Heart left ventricle (tissue), 16 donors: ENCODE results near the gene TENT4B. TPM values are rescaled to one million over a fixed set of nuclear protein-coding genes. Genes with fewer than 3 reads are reported as not detected.

ENCODE experiments used
- ATAC-seq, 4 donors: fragments of 200-7000 bp; cut with Tn5 transposase; one replicate each; pipeline ENCODE4 v1.9.1; 2020 to 2022; ENCODE audit warnings: moderate library complexity in 4 of 4, mild to moderate bottlenecking in 3 of 4, moderate number of reproducible peaks in 1 of 4
- DNase-seq, 5 donors: peaks; one replicate each; pipeline ENCODE4 v3.0.0-alpha.2; 2020
- H3K27ac ChIP-seq, 12 donors: fragments of 200-600 bp; sonication (generic) in 4 of 12; one replicate each; pipeline versions ENCODE4 v1.5.0 to v1.8.0; 2016 to 2022; ENCODE audit warnings: mild to moderate bottlenecking in 2 of 12
- H3K27me3 ChIP-seq, 9 donors: fragments of 200-600 bp; sonication (generic) in 2 of 9; one replicate each; pipeline versions ENCODE4 v1.5.1 to v1.8.0; 2016 to 2022; ENCODE audit warnings: mild to moderate bottlenecking in 3 of 9
- H3K36me3 ChIP-seq, 9 donors: fragments of 200-600 bp; sonication (generic) in 2 of 9; one replicate each; pipeline versions ENCODE4 v1.5.0 to v1.8.0; 2018 to 2022; ENCODE audit warnings: mild to moderate bottlenecking in 2 of 9
- H3K4me1 ChIP-seq, 12 donors: fragments of 200-600 bp; sonication (generic) in 4 of 12; one replicate each; pipeline versions ENCODE4 v1.5.0 to v1.8.0; 2016 to 2022; ENCODE audit warnings: mild to moderate bottlenecking in 3 of 12
- H3K4me3 ChIP-seq, 12 donors: fragments of 200-600 bp; sonication (generic) in 4 of 12; one replicate each; pipeline versions ENCODE4 v1.5.0 to v1.8.0; 2017 to 2022; ENCODE audit warnings: mild to moderate bottlenecking in 9 of 12, moderate library complexity in 4 of 12
- H3K9me3 ChIP-seq, 12 donors: fragments of 200-600 bp; sonication (generic) in 4 of 12; one replicate each; pipeline versions ENCODE4 v1.5.0 to v1.8.0; 2016 to 2022; ENCODE audit warnings: mild to moderate bottlenecking in 1 of 12
- CTCF ChIP-seq, 12 donors: fragments of 200-600 bp; sonication (generic) in 4 of 12; IDR thresholded peaks; one replicate each; pipeline versions ENCODE4 v1.5.0 to v1.8.0; 2018 to 2022; ENCODE audit warnings: antibody characterized with exemption in 12 of 12, mild to moderate bottlenecking in 5 of 12
- POLR2A ChIP-seq, 2 donors: fragments of 450-650 bp; IDR thresholded peaks; one replicate each; pipeline ENCODE4 v1.6.1; 2017; ENCODE audit warnings: antibody characterized with exemption in 2 of 2, mild to moderate bottlenecking in 2 of 2, moderate library complexity in 2 of 2
- WGBS, 4 donors: extraction: QIAGEN DNeasy Blood & Tissue Kit in 2 of 4; methylation state at CpG; one replicate each; pipeline versions ENCODE4 v1.1.5 to v1.1.7; 2013 to 2018; 5-methylcytosine and 5-hydroxymethylcytosine counted together
- intact Hi-C, 10 donors: fragments of 100-400 bp; cut with DNase I; formaldehyde crosslinking; loops; one replicate each; pipeline versions ENCODE4 v1.11.1 to v1.14.2; 2022
- polyA plus RNA-seq, 2 donors: library from polyadenylated mRNA; stranded (reverse); fragments of 200-250 nt; gene quantifications; one replicate each; pipeline ENCODE4 v1.2.3, GENCODE V29; 2013
- total RNA-seq, 9 donors: library from RNA; depleted of rRNA in 2 of 9; stranded (reverse); fragments of >200 nt in 2 of 9; fragmentation: NEBNext Ultra II Directional in 3 of 9; extraction: Animal tissue kit (Norgen Biotek cat#: 25700) in 3 of 9; gene quantifications; one replicate each; pipeline versions ENCODE4 v1.1.0 to v1.2.4, GENCODE V29; 2016 to 2023
- donor health status: ischemic (EF 13 %, LVEDD 7.1; RV severe dilation, severe dysfunction).
- donor health status: healthy with polysubstance abuse.
- donor health status: DM: no; HTN: yes; CAD: no.
- donor health status: DM: no; HTN: no; CAD: no.
- donor health status: ischemic (EF 25% LVEDD 6.9; RV normal size, moderate dysfunction).
- donor health status: ischemic (EF 25% LVEDD 5.7; RV mildly dilated, moderate dysfunction).
- donor health status: healthy.
- donor health status: DM: yes; HTN: yes; CAD: no.
- donor health status: ischemic (EF 35%, LVEDD 5.7; RV mildly dilated, moderate dysfunction).
- donor health status: nonischemic (EF 11% LVEDD 7.7; RV severe dilation, severe dysfunction).
- donor health status: DM: yes; HTN: yes; CAD: no.
- donor health status: PGD.
- donor health status: ischemic (EF 29% LVEDD 5.4; RV normal size, mild dysfunction).
- donor health status: nonischemic (EF 23%, LVEDD 6.1; RV moderate dilation, normal function).

The TENT4B gene
- total and polyA plus RNA-seq, 11 donors, result 2.2 to 8.8 (median 6.5) TPM

DNA sequence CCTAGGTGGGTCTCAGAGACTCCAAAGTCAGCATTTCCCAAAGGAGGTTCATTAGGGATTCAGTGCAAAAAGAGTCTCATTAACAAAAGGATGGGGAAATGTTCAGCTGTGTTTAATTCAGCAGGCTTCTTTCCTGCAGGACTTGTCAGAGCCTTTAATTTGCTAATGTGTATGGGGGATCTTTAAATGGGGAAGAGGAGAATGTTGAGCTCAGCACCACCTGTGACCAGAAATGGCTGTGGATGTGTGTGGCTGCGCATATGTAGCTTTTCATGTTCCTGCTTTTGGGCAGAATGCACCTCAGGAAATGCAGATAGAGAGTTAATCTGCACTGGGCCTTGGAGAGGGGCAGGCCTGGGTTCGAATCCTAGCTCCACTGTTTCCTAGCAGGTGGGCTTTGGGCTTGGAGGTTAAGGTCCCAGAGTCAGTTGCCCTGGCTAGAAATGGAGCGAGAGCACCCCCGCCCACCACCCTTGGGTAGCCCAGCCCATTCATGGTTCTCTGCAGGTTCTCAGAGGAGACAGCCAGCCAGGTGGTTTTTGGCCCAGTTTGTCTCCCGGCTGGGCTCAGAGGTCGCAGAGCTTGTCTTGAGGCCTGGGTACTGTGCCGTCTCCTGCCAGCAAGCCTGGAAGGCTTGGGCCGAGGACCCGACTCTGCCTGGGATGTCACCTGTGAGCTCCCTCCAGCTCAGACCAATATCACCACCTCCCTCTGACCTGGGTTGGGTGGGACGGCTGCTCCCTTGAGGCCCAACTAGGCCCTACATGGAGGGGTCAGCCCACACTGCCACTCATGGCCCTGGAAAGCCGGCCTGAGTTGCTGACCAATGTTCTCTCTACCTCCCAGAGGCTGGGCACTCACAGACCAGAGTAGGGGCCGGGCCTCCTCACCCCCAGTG, 122.6 kb downstream of the TENT4B start:
- 84 to 86% (median 85%) methylated on average over 11 to 12 of the region's 12 CpGs for WGBS, 4 donors
- Histone ChIP-seq H3K9me3 (peaks cover 0 to 4% (median 0%) of the 10 kb centered on the region in 12 donors), H3K27ac (peak overlapping the region in 3 of 12 donors; percentile 42 to 95 (median 63)), H3K36me3 (no peaks in the 10 kb centered on the region), H3K4me3 (peak overlapping the region in 6 of 12 donors; percentile 31 to 64 (median 40)), H3K27me3 (no peaks in the 10 kb centered on the region), H3K4me1 (peaks cover 0 to 90% (median 0%) of the 10 kb centered on the region in 12 donors)
- no peak for TF ChIP-seq POLR2A (IDR thresholded peaks at IDR 0.05)
- no peak for TF ChIP-seq CTCF (IDR thresholded peaks at IDR 0.05)
- ATAC-seq, result no peak
- intact Hi-C loops, result no loop called here
- peak in 2 of 5 donors; percentile 16 to 57 for DNase-seq

- no peaks in the 10 kb centered on the region for H3K27me3 ChIP-seq
- TF ChIP-seq CTCF (IDR thresholded peaks at IDR 0.05) (no peak), POLR2A (IDR thresholded peaks at IDR 0.05) (no peak)
- ATAC-seq (no peak), DNase-seq (peak in 2 of 5 donors; percentile 9 to 14)
- WGBS, 4 donors, result 90 to 100% (median 98%) methylated on average over 2 of the region's 2 CpGs
- H3K36me3 ChIP-seq, result no peaks in the 10 kb centered on the region
- intact Hi-C loops, result no loop called here
- peaks cover 0 to 90% (median 0%) of the 10 kb centered on the region in 12 donors for H3K4me1 ChIP-seq
- H3K4me3 ChIP-seq, result peak overlapping the region in 1 of 12 donors; percentile 64
- H3K27ac ChIP-seq, result peak overlapping the region in 1 of 12 donors; percentile 95
- peaks cover 0 to 7% (median 0%) of the 10 kb centered on the region in 12 donors for H3K9me3 ChIP-seq
These were observed 123.2 kb downstream of the TENT4B start for GRCh38 chr16:50276326-50276640.

DNA sequence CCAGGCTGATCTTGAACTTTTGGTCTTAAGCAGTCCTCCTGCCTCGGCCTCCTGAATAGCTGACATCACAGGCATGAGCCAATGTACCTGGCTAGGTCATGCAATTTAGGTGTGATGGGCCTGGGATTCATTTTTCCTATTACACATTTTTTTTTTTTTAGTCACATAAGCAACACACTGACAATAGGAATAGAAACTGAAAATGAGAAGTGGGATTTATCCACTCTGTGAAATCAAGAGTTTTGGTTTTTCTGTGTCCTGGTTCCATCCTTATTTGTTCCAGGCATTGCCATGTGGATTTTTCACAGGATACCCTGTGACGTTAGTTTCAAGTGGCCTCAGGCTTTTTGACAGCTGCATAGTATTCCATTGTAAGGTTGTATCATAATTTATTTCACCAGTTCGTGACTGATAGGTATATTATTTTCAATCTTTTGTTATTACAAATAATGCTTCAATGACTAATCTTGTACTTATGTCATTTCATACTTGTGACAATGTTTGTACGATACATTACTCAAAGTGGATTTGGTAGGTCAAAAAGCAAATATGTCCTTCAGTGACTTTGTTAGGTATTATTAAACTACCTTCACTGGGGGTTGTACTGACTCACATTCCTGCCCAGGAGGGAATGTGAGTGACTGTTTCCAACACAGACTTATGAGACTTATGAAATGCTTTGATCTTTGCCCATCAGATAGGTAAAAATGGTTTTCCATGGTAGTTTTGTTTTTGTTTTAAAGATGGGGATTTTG, 123.9 kb downstream of the TENT4B start:
- Histone ChIP-seq H3K9me3 (peaks cover 0 to 7% (median 0%) of the 10 kb centered on the region in 12 donors), H3K27me3 (no peaks in the 10 kb centered on the region), H3K4me1 (peaks cover 0 to 91% (median 4%) of the 10 kb centered on the region in 12 donors), H3K27ac (peak overlapping the region in 1 of 12 donors; percentile 95), H3K36me3 (no peaks in the 10 kb centered on the region), H3K4me3 (peak overlapping the region in 1 of 12 donors; percentile 64)
- TF ChIP-seq POLR2A (IDR thresholded peaks at IDR 0.05), result no peak
- DNase-seq, result no peak
- intact Hi-C loops, result no loop called here
- no peak for ATAC-seq
- WGBS, 4 donors, result 91 to 94% (median 93%) methylated on average over 4 of the region's 4 CpGs

- ATAC-seq (no peak), DNase-seq (no peak)
- H3K4me1 ChIP-seq, result peaks cover 0 to 91% (median 5%) of the 10 kb centered on the region in 12 donors
- no peaks in the 10 kb centered on the region for H3K36me3 ChIP-seq
- 62 to 92% (median 73%) methylated on average over 3 of the region's 3 CpGs for WGBS, 4 donors
- intact Hi-C loops, result no loop called here
- H3K9me3 ChIP-seq, result peaks cover 0 to 7% (median 0%) of the 10 kb centered on the region in 12 donors
- peak overlapping the region in 1 of 12 donors; percentile 95 for H3K27ac ChIP-seq
- no peak for TF ChIP-seq CTCF (IDR thresholded peaks at IDR 0.05)
- H3K4me3 ChIP-seq, result peak overlapping the region in 1 of 12 donors; percentile 17
- H3K27me3 ChIP-seq, result no peaks in the 10 kb centered on the region
These were observed 125.1 kb downstream of the TENT4B start for GRCh38 chr16:50278251-50278650.
